ENCODE measurements around the gene ATL2. TPM values are rescaled to one million over a fixed set of nuclear protein-coding genes. Genes with fewer than 3 reads are reported as not detected.

The ATL2 gene
- total RNA-seq, 4 donors from 2014 or later = 51.5 to 75.8 (median 65.2) TPM

DNA sequence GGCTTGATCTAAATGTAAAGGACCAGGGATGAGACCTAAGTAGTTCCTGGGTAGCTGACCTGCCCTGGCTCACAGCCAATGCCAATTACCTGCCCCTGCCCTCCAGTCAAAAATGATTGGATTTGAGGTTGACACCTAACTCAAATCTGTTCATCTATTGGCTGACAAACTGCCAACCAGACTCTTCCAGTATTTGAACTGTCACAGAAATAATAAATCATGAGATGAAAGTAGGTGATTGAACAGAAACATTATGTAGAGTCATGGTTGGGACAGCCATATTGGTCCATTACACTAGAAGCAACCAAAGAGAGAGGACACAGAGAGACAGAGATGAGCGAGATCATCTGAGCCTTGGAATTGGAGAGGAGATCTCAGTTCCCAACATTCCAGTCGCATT lies 109.1 kb downstream of the ATL2 start:
- TF ChIP-seq, protein P1, sequence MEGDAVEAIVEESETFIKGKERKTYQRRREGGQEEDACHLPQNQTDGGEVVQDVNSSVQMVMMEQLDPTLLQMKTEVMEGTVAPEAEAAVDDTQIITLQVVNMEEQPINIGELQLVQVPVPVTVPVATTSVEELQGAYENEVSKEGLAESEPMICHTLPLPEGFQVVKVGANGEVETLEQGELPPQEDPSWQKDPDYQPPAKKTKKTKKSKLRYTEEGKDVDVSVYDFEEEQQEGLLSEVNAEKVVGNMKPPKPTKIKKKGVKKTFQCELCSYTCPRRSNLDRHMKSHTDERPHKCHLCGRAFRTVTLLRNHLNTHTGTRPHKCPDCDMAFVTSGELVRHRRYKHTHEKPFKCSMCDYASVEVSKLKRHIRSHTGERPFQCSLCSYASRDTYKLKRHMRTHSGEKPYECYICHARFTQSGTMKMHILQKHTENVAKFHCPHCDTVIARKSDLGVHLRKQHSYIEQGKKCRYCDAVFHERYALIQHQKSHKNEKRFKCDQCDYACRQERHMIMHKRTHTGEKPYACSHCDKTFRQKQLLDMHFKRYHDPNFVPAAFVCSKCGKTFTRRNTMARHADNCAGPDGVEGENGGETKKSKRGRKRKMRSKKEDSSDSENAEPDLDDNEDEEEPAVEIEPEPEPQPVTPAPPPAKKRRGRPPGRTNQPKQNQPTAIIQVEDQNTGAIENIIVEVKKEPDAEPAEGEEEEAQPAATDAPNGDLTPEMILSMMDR (IDR thresholded peaks at IDR 0.05; ENCODE audit: low read depth) = no peak

DNA sequence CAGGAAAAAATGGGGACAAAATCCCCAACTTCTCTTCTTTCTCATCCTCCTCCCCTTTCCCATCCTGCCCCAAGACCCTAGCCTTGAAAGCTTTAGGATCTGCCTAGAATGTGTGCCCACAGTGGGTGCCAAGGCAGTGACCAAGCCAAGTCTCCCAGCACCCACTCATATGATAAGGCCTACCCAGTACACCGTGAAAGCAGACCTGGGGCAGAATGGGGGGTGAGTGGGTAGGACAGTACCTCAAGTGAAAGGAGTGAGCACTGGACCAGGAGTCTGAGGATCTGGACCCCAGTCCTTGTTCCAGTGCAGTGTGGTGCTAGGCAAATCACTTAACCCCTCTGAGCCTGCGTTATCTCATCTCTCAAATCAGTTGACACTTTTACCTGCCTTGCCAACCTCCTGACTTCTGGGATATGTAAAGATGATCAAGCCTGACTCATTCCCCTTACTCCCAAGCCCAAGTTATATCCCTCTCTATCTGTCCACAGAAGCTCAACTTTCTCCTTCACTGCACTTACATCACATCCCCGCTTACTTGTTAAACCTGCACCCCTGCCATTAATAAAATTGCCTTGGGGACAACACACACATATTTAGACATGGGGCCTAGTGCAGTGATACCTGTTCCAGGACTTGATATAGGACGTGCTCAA lies 109.7 kb downstream of the ATL2 start:
- TF ChIP-seq, protein P1 (IDR thresholded peaks at IDR 0.05; ENCODE audit: low read depth) = no peak

DNA sequence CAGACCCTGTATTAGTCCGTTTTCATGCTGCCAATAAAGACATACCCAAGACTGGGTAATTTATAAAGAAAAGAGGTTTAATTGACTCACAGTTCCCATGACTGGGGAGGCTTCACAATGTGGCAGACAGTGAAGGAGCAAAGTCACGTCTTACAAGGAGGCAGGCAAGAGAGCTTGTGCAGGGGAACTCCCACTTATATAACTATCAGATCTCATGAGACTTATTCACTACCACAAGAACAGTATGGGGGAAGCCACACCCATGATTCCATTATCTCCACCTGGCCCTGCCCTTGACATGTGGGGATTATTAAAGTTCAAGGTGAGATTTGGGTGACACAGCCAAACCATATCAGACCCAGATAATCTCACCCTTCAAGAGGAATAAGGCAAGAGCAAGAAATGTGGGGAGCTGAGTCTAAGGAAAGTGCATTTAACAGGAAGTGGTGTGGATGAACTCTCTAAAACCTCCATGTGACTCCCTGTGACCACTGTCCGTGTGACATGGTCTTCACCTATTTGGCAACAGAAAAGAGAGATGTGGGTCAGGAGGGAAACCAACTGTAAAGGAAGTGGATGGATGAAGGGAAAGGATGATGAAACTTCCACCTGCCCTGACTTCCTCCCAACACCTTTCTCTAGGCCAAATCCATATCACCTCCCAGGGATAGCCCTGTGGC lies 110.6 kb downstream of the ATL2 start:
- TF ChIP-seq, protein P1 (IDR thresholded peaks at IDR 0.05; ENCODE audit: low read depth) = no peak

DNA sequence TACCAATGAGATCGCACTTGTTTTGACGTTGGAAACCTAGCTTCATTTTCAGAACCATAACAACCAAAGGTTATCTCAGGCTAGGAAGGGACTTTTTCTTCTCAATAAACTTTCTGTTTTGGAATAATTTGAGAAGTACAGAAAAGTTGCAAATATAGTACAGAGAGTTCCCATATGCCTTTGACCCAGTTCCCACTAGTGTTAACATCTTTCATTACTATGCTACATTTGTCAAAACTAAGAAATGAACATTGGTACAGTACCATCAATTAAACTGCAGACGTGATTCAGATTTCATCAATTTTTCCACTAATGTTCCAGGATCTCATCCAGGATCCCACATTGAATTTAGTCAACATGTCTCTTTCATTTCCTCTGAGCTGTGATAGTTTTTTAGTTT lies 111.6 kb downstream of the ATL2 start:
- TF ChIP-seq, protein P1 (IDR thresholded peaks at IDR 0.05; ENCODE audit: low read depth) = no peak

DNA sequence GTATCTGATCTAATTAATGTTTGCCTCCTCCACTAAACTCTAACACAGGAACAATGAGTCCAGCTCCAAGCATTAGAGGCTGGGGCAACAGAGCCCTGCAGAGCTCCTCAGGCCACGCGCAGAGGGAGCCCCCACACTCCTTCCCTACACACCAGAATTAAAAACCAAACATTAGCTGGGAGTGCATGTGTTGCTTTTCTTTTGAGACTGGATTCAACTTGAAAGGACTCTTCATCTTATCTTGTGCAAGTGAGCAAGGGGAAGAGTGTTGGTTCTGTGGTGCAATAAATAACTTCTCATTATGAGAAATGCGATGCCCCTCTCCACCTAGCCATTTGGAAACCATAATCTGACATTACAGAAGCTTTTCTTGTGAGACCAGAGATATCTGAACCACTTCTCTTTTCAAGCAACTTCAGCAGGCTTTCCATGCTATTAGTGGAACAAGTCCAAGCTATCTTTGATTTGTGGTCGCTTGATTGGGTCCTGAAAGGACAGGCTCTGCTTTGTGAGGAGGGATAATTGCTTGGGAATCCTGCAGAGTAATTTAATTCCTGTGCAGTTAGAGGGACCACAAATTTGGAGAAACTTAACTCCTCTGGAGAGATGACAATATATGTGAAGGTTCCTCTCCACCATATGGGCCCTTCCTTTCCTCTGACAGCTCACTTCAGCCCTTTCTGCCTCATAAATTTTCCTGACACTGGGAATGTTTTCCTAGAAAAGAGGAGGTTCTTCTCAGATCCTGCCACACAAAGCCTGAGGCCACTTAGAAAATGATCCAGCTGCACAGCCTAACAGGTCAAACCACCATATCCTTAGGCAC lies 112.5 kb downstream of the ATL2 start:
- TF ChIP-seq, protein P1 (IDR thresholded peaks at IDR 0.05; ENCODE audit: low read depth) = no peak

DNA sequence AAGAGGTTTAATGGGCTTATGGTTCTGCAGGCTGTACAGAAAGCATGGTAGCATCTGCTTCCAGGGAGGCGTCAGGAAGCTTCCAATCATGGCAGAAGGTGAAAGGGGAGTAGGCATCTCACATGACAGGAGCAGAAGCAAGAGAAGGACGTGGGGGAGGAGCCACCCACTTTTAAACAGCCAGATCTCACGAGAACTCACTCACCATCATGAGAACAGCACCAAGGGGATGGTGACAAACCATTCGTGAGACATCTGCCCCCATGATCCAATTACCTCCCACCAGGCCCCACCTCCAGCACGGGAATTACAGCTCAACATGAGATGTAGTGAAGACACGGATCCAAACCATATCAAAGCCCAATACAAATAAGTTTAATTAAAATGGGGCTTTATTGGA lies 113.8 kb downstream of the ATL2 start:
- TF ChIP-seq, protein P1 (IDR thresholded peaks at IDR 0.05; ENCODE audit: low read depth) = no peak

Data from subcutaneous adipose tissue (tissue), 4 donors.